NOMO-1 treated with dmso at 0.1 percent for 144 hours (cell line): ENCODE results near the gene WDR81.
"Not testable (repeated sequence)": the region's sequence is repeated elsewhere in the genome, so short reads cannot be mapped to it uniquely, and the experiment has no call there.

ENCODE experiments used
- DNase-seq: peaks from one replicate; lab custom pipeline; 2025; ENCODE audit not compliant: unreplicated experiment; lab: John Stamatoyannopoulos, UW

WDR81 gene

DNA sequence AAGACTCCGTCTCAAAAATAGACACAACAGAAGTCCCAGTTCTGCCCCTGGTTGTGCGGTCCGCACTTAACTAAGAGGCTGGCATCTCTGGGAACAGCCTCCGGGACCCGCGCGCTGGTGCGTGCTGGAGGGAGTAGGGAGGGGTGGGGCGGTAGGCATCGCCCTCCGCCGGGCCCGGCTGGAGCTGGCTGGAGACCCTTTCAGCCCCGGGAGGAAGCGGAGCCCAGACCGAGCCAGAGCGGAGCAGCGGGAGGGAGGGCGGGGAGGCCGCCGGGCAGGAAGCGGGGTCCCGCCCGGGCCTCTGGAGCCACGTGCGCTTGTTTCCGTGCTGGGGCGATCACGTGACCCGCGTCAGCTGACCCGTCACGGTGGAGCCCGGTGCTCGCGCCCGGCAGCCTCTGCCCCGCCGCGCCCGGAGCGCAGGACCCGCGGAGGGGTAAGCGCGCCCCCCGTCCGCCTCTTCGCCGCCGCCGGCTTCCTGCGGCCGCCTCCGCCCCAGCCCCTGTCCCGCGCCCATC is at the start of gene WDR81:
Gene WDR81, plus strand, starts transcription at position 354 of the 518 bp plus-strand sequence. CDS start 256 bp downstream, outside the sequence.
- peak; percentile 85 for DNase-seq

DNA sequence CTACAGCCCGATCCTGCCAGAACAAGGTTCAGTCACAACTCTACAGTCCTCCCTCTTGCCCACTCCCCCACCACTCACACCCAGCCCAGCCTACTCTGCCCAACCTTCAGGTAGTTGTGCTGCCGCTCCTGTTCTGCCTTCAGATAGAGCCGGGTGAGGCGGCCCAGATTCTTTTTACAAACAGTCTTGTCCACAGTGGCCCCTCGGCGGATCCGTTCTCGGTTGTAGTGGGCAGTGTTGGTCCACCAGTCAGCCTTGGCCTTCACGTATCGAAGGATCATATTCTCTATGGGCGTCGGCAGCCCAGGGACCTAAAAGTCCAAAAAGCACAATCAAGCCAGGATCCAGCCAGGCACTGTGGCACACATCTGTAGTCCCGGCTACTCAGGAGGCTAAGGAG is 48.1 kb upstream of the WDR81 start:
- DNase-seq, result no peak

DNA sequence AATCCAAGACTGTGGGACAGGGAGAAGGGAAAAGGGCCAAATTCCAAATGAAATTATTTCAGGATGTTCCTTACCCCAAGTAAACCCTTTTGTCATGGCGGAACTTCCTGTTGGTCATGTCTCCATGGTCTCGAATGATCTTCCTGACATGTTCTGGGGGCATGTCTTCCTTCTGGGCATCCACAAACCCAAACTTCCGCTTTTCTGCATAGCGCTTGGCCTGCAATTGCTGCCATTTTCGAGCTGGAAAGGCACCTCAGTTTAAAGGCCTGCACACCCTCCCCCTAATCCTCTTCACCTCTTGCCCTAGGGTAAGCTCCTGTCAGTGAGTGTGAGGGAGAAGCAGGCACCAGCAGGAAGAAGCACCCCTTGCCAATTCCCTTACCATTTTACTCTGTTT is 41.0 kb upstream of the WDR81 start:
- peak; percentile 57 for DNase-seq

- DNase-seq, result peak; percentile 94
Measured at GRCh38 chr17:1684378-1685189, 39.9 kb upstream of the WDR81 start, which contains the start of gene PRPF8. Gene PRPF8 (minus strand): TSS chr17:1684867. CDS start chr17:1684571, 296 bp downstream.

GRCh38 chr17:1686086-1686485 is 38.4 kb upstream of the WDR81 start:
- no peak for DNase-seq

DNA sequence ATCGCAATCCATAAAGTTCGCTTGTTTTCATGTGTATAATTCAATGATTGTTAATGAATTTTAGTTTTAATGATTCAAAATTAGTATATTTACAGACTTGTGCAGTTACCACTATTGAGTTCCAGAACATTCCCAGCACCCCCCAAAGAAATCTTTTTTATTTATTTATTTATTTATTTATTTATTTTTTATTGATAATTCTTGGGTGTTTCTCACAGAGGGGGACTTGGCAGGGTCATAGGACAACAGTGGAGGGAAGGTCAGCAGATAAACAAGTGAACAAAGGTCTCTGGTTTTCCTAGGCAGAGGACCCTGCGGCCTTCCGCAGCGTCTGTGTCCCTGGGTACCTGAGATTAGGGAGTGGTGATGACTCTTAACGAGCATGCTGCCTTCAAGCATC is 36.1 kb upstream of the WDR81 start:
- DNase-seq, result not testable (repeated sequence)

- DNase-seq, result no peak
Measured at GRCh38 chr17:1690544-1691221, 33.8 kb upstream of the WDR81 start.

DNA sequence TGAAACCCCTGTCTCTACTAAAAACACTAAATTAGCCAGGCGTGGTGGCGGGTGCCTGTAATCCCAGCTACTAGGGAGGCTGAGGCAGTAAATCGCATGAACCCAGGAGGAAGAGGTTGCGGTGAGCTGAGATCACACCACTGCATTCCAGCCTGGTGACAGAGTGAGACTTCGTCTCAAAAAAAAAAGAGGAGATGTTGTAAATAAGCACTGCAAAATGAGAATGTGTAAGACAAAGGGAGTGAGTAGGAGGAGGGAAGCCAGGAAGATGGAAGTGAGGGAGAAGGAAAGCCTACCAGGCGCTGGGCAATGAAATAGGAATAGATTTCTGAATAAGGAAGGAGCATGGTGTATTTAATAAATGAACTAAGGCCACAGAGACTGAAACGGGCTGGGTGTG is 31.2 kb upstream of the WDR81 start:
- DNase-seq, result no peak

GRCh38 chr17:1695365-1695764 is 29.1 kb upstream of the WDR81 start:
- DNase-seq, result no peak

DNA sequence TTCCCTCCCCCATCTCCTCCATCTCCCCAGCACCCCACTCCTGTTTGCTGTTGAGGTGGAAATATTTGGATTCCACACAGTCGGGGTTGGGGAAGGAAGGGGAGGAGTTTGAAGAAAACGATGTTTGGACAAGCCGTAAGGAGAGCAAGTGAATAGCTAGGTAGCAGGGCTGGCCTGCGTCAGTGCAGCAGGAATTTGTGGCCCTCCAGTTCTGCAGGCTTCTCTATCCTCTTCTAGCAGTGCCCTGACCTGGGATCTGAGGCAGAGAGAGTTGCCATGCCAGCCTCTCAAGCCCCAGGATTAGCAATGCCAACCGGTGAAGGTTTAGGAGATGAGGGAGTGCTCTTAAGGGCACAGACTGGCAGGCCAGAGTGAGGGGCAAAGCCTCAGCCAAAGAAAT is 26.8 kb upstream of the WDR81 start:
- no peak for DNase-seq

DNA sequence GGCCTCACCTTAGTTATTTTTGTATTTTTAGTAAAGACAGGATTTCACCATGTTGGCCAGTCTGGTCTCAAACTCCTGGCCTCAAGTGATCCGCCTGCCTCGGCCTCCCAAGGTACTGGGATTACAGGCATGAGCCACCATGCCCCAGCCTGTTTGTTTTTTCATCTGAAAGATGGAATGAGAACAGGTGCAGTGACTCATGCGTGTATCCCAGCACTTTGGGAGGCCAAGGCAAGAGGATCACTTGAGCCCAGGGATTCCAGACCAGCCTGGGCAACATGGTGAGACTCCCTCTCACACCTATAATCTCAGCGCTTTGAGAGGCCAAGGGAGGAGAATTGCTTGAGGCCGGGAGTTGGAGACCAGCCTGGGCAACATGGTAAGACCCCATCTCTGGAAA is 24.6 kb upstream of the WDR81 start:
- DNase-seq, result not testable (repeated sequence)

DNA sequence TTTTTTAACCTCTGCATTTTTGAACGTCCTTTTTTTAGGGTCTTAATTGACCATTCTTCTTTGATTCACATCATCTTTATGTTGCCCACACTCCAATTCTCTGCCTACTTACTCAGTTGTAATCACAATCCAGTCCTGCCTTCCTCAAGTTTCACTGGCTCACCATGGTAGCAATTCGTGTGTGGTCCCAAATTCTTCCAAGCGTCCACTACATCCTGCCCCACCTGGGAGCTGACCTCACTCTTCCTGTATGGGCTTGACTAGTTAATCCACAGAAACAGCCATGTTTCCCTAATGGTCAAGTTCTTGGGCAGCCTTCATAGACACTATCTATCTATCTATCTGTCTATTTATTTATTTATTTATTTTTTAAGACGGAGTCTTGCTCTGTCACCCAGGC is 21.4 kb upstream of the WDR81 start:
- no peak for DNase-seq

GRCh38 chr17:1705004-1705403 is 19.5 kb upstream of the WDR81 start:
- DNase-seq, result no peak

DNA sequence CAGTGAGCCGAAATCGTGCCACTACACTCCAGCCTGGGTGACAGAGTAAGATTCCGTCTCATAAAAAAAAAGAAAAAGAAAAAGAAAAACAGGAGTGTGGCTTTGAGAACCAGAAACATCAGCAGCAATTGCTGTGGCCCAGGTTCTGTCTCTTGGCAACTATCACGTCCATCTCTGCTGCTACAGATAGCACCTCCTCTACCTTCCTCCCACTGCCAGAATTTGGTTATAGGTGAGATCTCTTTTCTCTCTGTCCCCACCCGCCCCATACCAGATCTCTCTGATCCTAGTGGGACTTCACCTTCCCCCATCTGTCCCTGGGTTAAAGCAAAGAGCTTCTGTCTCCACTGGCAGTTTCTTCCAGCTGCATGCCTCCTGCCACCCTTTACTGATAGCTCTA is 17.4 kb upstream of the WDR81 start:
- DNase-seq, result no peak

DNA sequence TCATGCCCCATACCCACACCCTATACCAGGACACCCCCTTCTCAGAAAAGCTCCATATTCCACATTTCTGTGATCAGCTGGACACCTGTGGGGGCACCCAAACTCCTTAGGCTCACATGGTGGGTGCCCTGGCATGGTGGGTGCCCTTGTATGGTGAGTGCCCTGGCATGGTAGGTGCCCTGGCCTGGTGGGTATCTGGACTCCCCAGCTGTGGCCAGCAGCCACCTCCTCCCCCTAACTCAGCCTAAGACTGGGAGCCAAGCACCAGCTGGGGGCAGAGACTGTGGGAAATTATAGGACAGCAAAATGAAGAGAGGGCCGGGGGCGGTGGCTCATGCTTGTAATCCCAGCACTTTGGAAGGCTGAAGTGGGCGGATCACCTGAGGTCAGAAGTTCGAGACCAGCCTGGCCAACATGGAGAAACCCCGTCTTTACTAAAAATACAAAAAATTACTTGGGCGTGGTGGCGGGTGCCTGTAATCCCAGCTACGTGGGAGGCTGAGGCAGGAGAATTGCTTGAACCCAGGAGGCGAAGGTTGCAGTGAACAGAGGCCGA is 15.6 kb upstream of the WDR81 start:
- DNase-seq, result not testable (repeated sequence)

GRCh38 chr17:1709403-1709951 is 15.0 kb upstream of the WDR81 start:
- DNase-seq, result no peak

- DNase-seq, result no peak
Measured at GRCh38 chr17:1709971-1710806, 14.3 kb upstream of the WDR81 start, which contains the start of gene TLCD2. Gene TLCD2 (minus strand): TSS chr17:1710377. CDS start chr17:1710242, 135 bp downstream.

DNA sequence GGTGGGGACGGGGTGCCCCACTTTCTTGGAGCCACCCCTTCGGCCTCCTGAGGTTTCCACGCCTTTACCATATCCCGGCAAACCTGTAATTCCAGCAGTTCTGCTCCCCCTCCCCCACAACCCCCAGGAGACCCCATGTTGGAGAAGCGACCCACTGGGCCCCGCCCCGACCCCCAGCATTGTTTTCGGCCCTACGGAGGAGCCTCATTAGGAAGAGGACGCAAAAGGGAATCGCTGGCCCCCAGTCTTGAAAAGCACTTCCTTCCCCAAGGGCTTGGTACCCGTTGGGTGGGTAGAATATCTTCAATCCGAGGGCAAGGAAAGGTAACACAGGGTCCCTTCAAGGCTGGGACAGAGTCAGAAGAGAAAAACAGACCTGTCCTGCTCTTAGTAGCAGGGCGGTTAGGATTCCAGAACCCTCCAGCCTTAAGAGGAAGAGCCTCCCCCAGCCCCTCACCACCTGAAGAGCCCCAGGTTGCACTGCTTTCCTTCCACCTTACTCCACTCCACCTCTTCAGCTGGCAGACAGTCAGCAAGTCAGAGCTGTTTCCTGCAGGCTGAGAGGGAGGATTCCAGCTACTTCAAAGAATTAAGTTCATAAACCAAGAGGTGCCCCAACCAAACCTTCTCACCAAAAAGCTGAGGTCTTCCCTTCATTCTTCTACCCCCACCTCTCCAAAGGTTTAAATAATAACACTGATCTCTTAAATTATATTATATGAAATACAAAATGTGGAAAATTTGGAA is 13.5 kb upstream of the WDR81 start:
- DNase-seq, result no peak

- no peak for DNase-seq
Measured at GRCh38 chr17:1711804-1712203, 12.7 kb upstream of the WDR81 start.

- DNase-seq, result no peak
Measured at GRCh38 chr17:1712271-1712670, 12.2 kb upstream of the WDR81 start.
